HG02973 (cell line): ENCODE data around the gene SIGLEC1.

Experiments used
- ATAC-seq: cut with Tn5 transposase; IDR thresholded peaks from one replicate; pipeline ENCODE4 v1.9.1; 2021; ENCODE audit warnings: moderate library complexity; ENCODE audit not compliant: unreplicated experiment

SIGLEC1 gene

GRCh38 chr20:3744806-3745685 lies 32.6 kb upstream of the SIGLEC1 start:
- peak; percentile 49 for ATAC-seq

- ATAC-seq = no peak
These were observed 31.6 kb upstream of the SIGLEC1 start for GRCh38 chr20:3744037-3744436.

- ATAC-seq = no peak
These were observed 30.9 kb upstream of the SIGLEC1 start for GRCh38 chr20:3743251-3743650.

GRCh38 chr20:3741836-3742458 lies 29.5 kb upstream of the SIGLEC1 start:
- no peak for ATAC-seq

GRCh38 chr20:3740615-3741301 lies 28.4 kb upstream of the SIGLEC1 start:
- no peak for ATAC-seq

GRCh38 chr20:3739926-3740451 lies 27.6 kb upstream of the SIGLEC1 start:
- no peak for ATAC-seq

- ATAC-seq = no peak
These were observed 26.9 kb upstream of the SIGLEC1 start for GRCh38 chr20:3739054-3739925.

GRCh38 chr20:3738111-3739053 lies 26.0 kb upstream of the SIGLEC1 start:
- ATAC-seq = no peak

- no peak for ATAC-seq
These were observed 23.4 kb upstream of the SIGLEC1 start for GRCh38 chr20:3735768-3736167.

GRCh38 chr20:3734111-3734843 lies 21.9 kb upstream of the SIGLEC1 start:
- no peak for ATAC-seq

- ATAC-seq = no peak
These were observed 21.0 kb upstream of the SIGLEC1 start for GRCh38 chr20:3733119-3733995.

GRCh38 chr20:3732327-3733118 lies 20.1 kb upstream of the SIGLEC1 start, which contains the start of gene HSPA12B:
Gene HSPA12B, plus strand, starts transcription at chr20:3732685. Its CDS starts 5,990 bp downstream, at chr20:3738675.
- no peak for ATAC-seq

GRCh38 chr20:3731944-3732326 lies 19.5 kb upstream of the SIGLEC1 start:
- ATAC-seq = no peak

GRCh38 chr20:3730803-3731672 lies 18.6 kb upstream of the SIGLEC1 start:
- no peak for ATAC-seq

- no peak for ATAC-seq
These were observed 17.6 kb upstream of the SIGLEC1 start for GRCh38 chr20:3729811-3730540.
